SK-N-SH (cell line): ENCODE measurements around the gene AXL. TPM values are rescaled to one million over a fixed set of nuclear protein-coding genes. Genes with fewer than 3 reads are reported as not detected.

Experiments used
- CTCF ChIA-PET: fragments of 300-600, 350-600 bp; formaldehyde crosslinking; extraction: SDS; loops from one replicate; lab custom pipeline; 2021; lab: Yijun Ruan, JAX
- POLR2A ChIA-PET: fragments of 350-600 bp; sonication (Branson Sonifier 250); formaldehyde crosslinking; extraction: SDS; loops from one replicate; lab custom pipeline; 2020; ENCODE audit warnings: antibody characterized with exemption, inconsistent platforms; lab: Yijun Ruan, JAX
- DNase-seq: peaks from one replicate; pipeline ENCODE4 v3.0.0; 2012
- H2AFZ ChIP-seq: fragments of 200-600 bp; sonication (generic); 2 replicates; pipeline ENCODE4 v1.8.1; 2016; ENCODE audit warnings: antibody characterized with exemption, mild to moderate bottlenecking, low read depth
- H3F3A ChIP-seq: fragments of 200-600 bp; sonication (generic); replicated peaks from 2 replicates; pipeline ENCODE3; 2016; ENCODE audit warnings: antibody characterized with exemption, mild to moderate bottlenecking; ENCODE audit not compliant: insufficient read depth
- H3K27ac ChIP-seq, 2 experiments: fragments of 200-500 bp in 1 of 2; fragments of 200-600 bp in 1 of 2; sonication (Bioruptor generic) in 1 of 2; sonication (generic), shearing (Covaris generic) in 1 of 2; 2 replicates each; pipeline versions ENCODE4 v1.5.1 to v1.6.1; 2014 to 2016; ENCODE audit warnings: low read depth in 2 of 2, inconsistent platforms in 1 of 2, low read length in 1 of 2, mild to moderate bottlenecking in 1 of 2, mixed read lengths in 1 of 2
- H3K27me3 ChIP-seq: fragments of 200-600 bp; sonication (generic), shearing (Covaris generic); 2 replicates; pipeline ENCODE4 v1.6.1; 2016; ENCODE audit warnings: mixed run types; ENCODE audit not compliant: insufficient read depth
- H3K36me3 ChIP-seq, 2 experiments: fragments of 200-500 bp in 1 of 2; fragments of 200-600 bp in 1 of 2; sonication (Bioruptor generic) in 1 of 2; sonication (generic) in 1 of 2; replicated peaks in 1 of 2; 2 replicates each; pipeline versions ENCODE3 to v1.5.1; 2014 to 2016; ENCODE audit warnings: low read length in 1 of 2, mild to moderate bottlenecking in 1 of 2; ENCODE audit not compliant: insufficient read depth in 2 of 2, control insufficient read depth in 1 of 2
- H3K4me1 ChIP-seq, 2 experiments: fragments of 200-500 bp in 1 of 2; fragments of 200-600 bp in 1 of 2; sonication (Bioruptor generic) in 1 of 2; sonication (generic), shearing (Covaris generic) in 1 of 2; 2 replicates each; pipeline versions ENCODE4 v1.5.1 to v1.6.1; 2014 to 2016; ENCODE audit warnings: low read depth in 1 of 2, low read length in 1 of 2, mixed run types in 1 of 2; ENCODE audit not compliant: insufficient read depth in 2 of 2, control insufficient read depth in 1 of 2
- H3K4me2 ChIP-seq: fragments of 200-600 bp; sonication (generic), shearing (Covaris generic); 2 replicates; pipeline ENCODE4 v1.6.1; 2017; ENCODE audit warnings: mixed run types
- H3K4me3 ChIP-seq, 2 experiments: fragments of 200-500 bp in 1 of 2; fragments of 200-600 bp in 1 of 2; sonication (Bioruptor generic) in 1 of 2; sonication (generic), shearing (Covaris generic) in 1 of 2; 2 replicates each; pipeline versions ENCODE4 v1.5.1 to v1.8.1; 2014 to 2016; ENCODE audit warnings: low read depth in 2 of 2, inconsistent platforms in 1 of 2, low read length in 1 of 2, mild to moderate bottlenecking in 1 of 2, mixed read lengths in 1 of 2, moderate library complexity in 1 of 2
- H3K79me2 ChIP-seq: fragments of 200-600 bp; sonication (generic); 2 replicates; pipeline ENCODE4 v1.8.1; 2017; ENCODE audit warnings: mild to moderate bottlenecking; ENCODE audit not compliant: insufficient read depth
- H3K9ac ChIP-seq: fragments of 200-600 bp; sonication (generic); 2 replicates; pipeline ENCODE4 v1.6.1; 2017; ENCODE audit warnings: mixed run types
- H3K9me2 ChIP-seq: fragments of 200-600 bp; sonication (generic); 2 replicates; pipeline ENCODE4 v1.6.1; 2017; ENCODE audit warnings: mixed run types
- H3K9me3 ChIP-seq: fragments of 200-600 bp; sonication (generic); 2 replicates; pipeline ENCODE4 v1.6.1; 2017; ENCODE audit warnings: mixed run types, mild to moderate bottlenecking, moderate library complexity
- H4K20me1 ChIP-seq: fragments of 200-600 bp; sonication (generic); 2 replicates; pipeline ENCODE4 v1.6.1; 2017; ENCODE audit warnings: mild to moderate bottlenecking, mixed run types; ENCODE audit not compliant: insufficient read depth
- CHD2 ChIP-seq: fragments of 150-350 bp; IDR thresholded peaks from 2 replicates; pipeline ENCODE4 v1.6.1; 2018; ENCODE audit warnings: low read length; ENCODE audit not compliant: partially characterized antibody
- ELF1 ChIP-seq: IDR thresholded peaks from 2 replicates; pipeline ENCODE4 v1.4.0; 2012
- EP300 ChIP-seq, 2 experiments: IDR thresholded peaks; 2 replicates each; pipeline versions ENCODE4 v1.4.0 to v1.6.1; 2012; ENCODE audit warnings: borderline replicate concordance in 1 of 2, low read depth in 1 of 2, low read length in 1 of 2
- EZH2phosphoT487 ChIP-seq: fragments of 200-600 bp; sonication (generic); IDR thresholded peaks from 2 replicates; pipeline ENCODE4 v1.6.1; 2017; ENCODE audit warnings: low read depth, mixed run types, mild to moderate bottlenecking, antibody characterized with exemption, moderate library complexity, borderline replicate concordance
- FOXM1 ChIP-seq: IDR thresholded peaks from 2 replicates; pipeline ENCODE4 v1.4.0; 2012; ENCODE audit warnings: low read depth, mild to moderate bottlenecking
- GABPA ChIP-seq: IDR thresholded peaks from 2 replicates; pipeline ENCODE4 v1.4.0; 2012; ENCODE audit warnings: low read depth, mild to moderate bottlenecking
- GATA2 ChIP-seq: sonication (generic); formaldehyde crosslinking; IDR thresholded peaks from 2 replicates; pipeline ENCODE4 v1.5.0; 2020; ENCODE audit warnings: mild to moderate bottlenecking, missing genetic modification reagents
- IRF3 ChIP-seq: fragments of 150-350 bp; IDR thresholded peaks from 2 replicates; pipeline ENCODE4 v1.6.1; 2016; ENCODE audit warnings: mild to moderate bottlenecking, low read depth, low read length
- MAX ChIP-seq: IDR thresholded peaks from 2 replicates; pipeline ENCODE4 v1.4.0; 2012; ENCODE audit warnings: low read depth
- MXI1 ChIP-seq: IDR thresholded peaks from 2 replicates; pipeline ENCODE4 v1.6.1; 2012; ENCODE audit warnings: mild to moderate bottlenecking, low read depth, low read length, improper control_type of control experiment
- NRF1 ChIP-seq: IDR thresholded peaks from 2 replicates; pipeline ENCODE4 v1.6.1; 2012; ENCODE audit warnings: low read depth, mild to moderate bottlenecking, low read length
- PBX3 ChIP-seq: IDR thresholded peaks from 2 replicates; pipeline ENCODE4; 2012
- POLR2AphosphoS5 ChIP-seq: IDR thresholded peaks from 2 replicates; pipeline ENCODE4 v1.6.1; 2012; ENCODE audit warnings: low read depth, low read length
- RFX5 ChIP-seq: IDR thresholded peaks from 2 replicates; pipeline ENCODE4 v1.6.1; 2012; ENCODE audit warnings: mild to moderate bottlenecking, improper control_type of control experiment, low read length
- SIN3A ChIP-seq: IDR thresholded peaks from 2 replicates; pipeline ENCODE4 v1.6.1; 2012; ENCODE audit warnings: low read depth, mild to moderate bottlenecking, low read length, moderate library complexity, borderline replicate concordance
- SMC3 ChIP-seq: IDR thresholded peaks from 2 replicates; pipeline ENCODE4 v1.6.1; 2012; ENCODE audit warnings: low read depth, low read length, improper control_type of control experiment
- TAF1 ChIP-seq: IDR thresholded peaks from 2 replicates; pipeline ENCODE4 v1.6.1; 2012; ENCODE audit warnings: low read depth, mild to moderate bottlenecking, low read length, moderate library complexity, borderline replicate concordance
- YY1 ChIP-seq: IDR thresholded peaks from 2 replicates; pipeline ENCODE4 v1.4.0; 2012; ENCODE audit warnings: low read depth, mild to moderate bottlenecking
- WGBS: methylation state at CpG from one replicate; pipeline ENCODE4 v1.1.6; 2017; ENCODE audit warnings: low lambda C conversion rate; 5-methylcytosine and 5-hydroxymethylcytosine counted together
- polyA plus RNA-seq, 3 experiments: library from polyadenylated mRNA; depleted of rRNA; stranded (reverse); fragments of >200 nt; gene quantifications; 2 replicates each; pipeline ENCODE4 v1.2.3, GENCODE V29; 2012
- TF ChIP-seq, protein P1 (sequence below): fragments of 200-600 bp; sonication (generic); IDR thresholded peaks from 2 replicates; pipeline ENCODE4 v1.6.1; 2017; ENCODE audit warnings: antibody characterized with exemption, mild to moderate bottlenecking, moderate library complexity
- TF ChIP-seq, protein P2 (sequence below): IDR thresholded peaks from 2 replicates; pipeline ENCODE4 v1.4.0; 2012; ENCODE audit warnings: low read depth, borderline replicate concordance
- TF ChIP-seq, protein P3 (sequence below): IDR thresholded peaks from 2 replicates; pipeline ENCODE4 v1.6.1; 2012; ENCODE audit warnings: mild to moderate bottlenecking, low read depth, low read length, moderate library complexity

AXL gene
- polyA plus RNA-seq, 1 of the 3 experiments (the other 2 are of a cell fraction), result 82.6 TPM

GRCh38 chr19:41263850-41264580 is 45.0 kb downstream of the AXL start, which contains the start of gene HNRNPUL1:
Gene HNRNPUL1 (plus strand): TSS chr19:41264372. CDS start chr19:41264504, 132 bp downstream.
- POLR2A ChIA-PET, result interaction anchor here (0.9 to 2.0 kb wide), 4 partner anchors 10 to 44 kb away, joined by 3 to 6 read pairs (median 5); no protein-coding TSS in a partner anchor
- CTCF ChIA-PET, result interaction anchor here (0.6 to 4.7 kb wide), 11 partner anchors 13 to 843 kb away, joined by 3 to 61 read pairs (median 3); no protein-coding TSS in a partner anchor
- peak; percentile 98 for DNase-seq

More at GRCh38 chr19:41263850-41264580, 45.0 kb downstream of the AXL start, which contains the start of gene HNRNPUL1:
- Histone ChIP-seq H2AFZ (no peak within 1 kb of the TSS; the same call in 1 of the 2 replicates), H4K20me1 (peaks cover 20% of the 10 kb centered on the region), H3K9ac (peak within 1 kb of the TSS; percentile 99), H3K36me3 (peaks cover 32 to 42% of the 10 kb centered on the region in 2 experiments), H3K9me2 (no peaks in the 10 kb centered on the region), H3K27me3 (no peaks in the 10 kb centered on the region), H3K79me2 (peaks cover 53% of the 10 kb centered on the region), H3K9me3 (no peaks in the 10 kb centered on the region)
- under 1% methylated on average over 30 of the region's 55 CpGs for WGBS
- TF ChIP-seq YY1 (peak; percentile 100), SMC3 (no peak), FOXM1 (peak; percentile 24; the same call in 1 of the 2 replicates), CHD2 (peak; percentile 83), IRF3 (peak; percentile 77), MXI1 (no peak), ELF1 (peak; percentile 73), SIN3A (peak; percentile 48; the same call in 1 of the 2 replicates), EZH2phosphoT487 (no peak), RFX5 (peak; percentile 79), MAX (peak; percentile 89), POLR2AphosphoS5 (no peak; the same call in 1 of the 2 replicates), GATA2 (no peak), TAF1 (peak; percentile 80), PBX3 (peak; percentile 63; the same call in 1 of the 2 replicates), GABPA (peak; percentile 76), NRF1 (peak; percentile 71), EP300 (IDR thresholded peaks at IDR 0.05; ENCODE audit: borderline replicate concordance in 1 of 2, low read depth in 1 of 2, low read length in 1 of 2) (peak; percentile 15 to 21; a peak in 2 of 4 replicates)
- TF ChIP-seq, protein P1, sequence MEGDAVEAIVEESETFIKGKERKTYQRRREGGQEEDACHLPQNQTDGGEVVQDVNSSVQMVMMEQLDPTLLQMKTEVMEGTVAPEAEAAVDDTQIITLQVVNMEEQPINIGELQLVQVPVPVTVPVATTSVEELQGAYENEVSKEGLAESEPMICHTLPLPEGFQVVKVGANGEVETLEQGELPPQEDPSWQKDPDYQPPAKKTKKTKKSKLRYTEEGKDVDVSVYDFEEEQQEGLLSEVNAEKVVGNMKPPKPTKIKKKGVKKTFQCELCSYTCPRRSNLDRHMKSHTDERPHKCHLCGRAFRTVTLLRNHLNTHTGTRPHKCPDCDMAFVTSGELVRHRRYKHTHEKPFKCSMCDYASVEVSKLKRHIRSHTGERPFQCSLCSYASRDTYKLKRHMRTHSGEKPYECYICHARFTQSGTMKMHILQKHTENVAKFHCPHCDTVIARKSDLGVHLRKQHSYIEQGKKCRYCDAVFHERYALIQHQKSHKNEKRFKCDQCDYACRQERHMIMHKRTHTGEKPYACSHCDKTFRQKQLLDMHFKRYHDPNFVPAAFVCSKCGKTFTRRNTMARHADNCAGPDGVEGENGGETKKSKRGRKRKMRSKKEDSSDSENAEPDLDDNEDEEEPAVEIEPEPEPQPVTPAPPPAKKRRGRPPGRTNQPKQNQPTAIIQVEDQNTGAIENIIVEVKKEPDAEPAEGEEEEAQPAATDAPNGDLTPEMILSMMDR, result peak; percentile 40
- TF ChIP-seq, protein P2, sequence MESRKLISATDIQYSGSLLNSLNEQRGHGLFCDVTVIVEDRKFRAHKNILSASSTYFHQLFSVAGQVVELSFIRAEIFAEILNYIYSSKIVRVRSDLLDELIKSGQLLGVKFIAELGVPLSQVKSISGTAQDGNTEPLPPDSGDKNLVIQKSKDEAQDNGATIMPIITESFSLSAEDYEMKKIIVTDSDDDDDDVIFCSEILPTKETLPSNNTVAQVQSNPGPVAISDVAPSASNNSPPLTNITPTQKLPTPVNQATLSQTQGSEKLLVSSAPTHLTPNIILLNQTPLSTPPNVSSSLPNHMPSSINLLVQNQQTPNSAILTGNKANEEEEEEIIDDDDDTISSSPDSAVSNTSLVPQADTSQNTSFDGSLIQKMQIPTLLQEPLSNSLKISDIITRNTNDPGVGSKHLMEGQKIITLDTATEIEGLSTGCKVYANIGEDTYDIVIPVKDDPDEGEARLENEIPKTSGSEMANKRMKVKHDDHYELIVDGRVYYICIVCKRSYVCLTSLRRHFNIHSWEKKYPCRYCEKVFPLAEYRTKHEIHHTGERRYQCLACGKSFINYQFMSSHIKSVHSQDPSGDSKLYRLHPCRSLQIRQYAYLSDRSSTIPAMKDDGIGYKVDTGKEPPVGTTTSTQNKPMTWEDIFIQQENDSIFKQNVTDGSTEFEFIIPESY, result peak; percentile 47; the same call in 1 of the 2 replicates
- TF ChIP-seq, protein P3, sequence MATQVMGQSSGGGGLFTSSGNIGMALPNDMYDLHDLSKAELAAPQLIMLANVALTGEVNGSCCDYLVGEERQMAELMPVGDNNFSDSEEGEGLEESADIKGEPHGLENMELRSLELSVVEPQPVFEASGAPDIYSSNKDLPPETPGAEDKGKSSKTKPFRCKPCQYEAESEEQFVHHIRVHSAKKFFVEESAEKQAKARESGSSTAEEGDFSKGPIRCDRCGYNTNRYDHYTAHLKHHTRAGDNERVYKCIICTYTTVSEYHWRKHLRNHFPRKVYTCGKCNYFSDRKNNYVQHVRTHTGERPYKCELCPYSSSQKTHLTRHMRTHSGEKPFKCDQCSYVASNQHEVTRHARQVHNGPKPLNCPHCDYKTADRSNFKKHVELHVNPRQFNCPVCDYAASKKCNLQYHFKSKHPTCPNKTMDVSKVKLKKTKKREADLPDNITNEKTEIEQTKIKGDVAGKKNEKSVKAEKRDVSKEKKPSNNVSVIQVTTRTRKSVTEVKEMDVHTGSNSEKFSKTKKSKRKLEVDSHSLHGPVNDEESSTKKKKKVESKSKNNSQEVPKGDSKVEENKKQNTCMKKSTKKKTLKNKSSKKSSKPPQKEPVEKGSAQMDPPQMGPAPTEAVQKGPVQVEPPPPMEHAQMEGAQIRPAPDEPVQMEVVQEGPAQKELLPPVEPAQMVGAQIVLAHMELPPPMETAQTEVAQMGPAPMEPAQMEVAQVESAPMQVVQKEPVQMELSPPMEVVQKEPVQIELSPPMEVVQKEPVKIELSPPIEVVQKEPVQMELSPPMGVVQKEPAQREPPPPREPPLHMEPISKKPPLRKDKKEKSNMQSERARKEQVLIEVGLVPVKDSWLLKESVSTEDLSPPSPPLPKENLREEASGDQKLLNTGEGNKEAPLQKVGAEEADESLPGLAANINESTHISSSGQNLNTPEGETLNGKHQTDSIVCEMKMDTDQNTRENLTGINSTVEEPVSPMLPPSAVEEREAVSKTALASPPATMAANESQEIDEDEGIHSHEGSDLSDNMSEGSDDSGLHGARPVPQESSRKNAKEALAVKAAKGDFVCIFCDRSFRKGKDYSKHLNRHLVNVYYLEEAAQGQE, result 0 out of 2 replicates have a peak, but pooled peaks have one; percentile 40
- TF ChIP-seq, all 33 proteins: peak for 16
- Histone ChIP-seq H3K4me1 (peaks cover 11 to 12% of the 10 kb centered on the region in 2 experiments; a peak in 2 of 4 replicates), H3K4me2 (peak within 1 kb of the TSS; percentile 92), H3F3A (peaks cover 39% of the 10 kb centered on the region), H3K4me3 (peak within 1 kb of the TSS; percentile 83 to 86), H3K27ac (peak within 1 kb of the TSS; percentile 95 to 96)
